WTC11 (cell line): ENCODE data around the gene DYSF. TPM values are rescaled to one million over a fixed set of nuclear protein-coding genes. Genes with fewer than 3 reads are reported as not detected.

Experiments
- ATAC-seq: fragments of 200-7000 bp; cut with Tn5 transposase; 2 replicates; pipeline ENCODE4 v1.10.0; 2021; ENCODE audit warnings: mild to moderate bottlenecking, moderate library complexity
- CTCF ChIA-PET: fragments of 300-600 bp; sonication (Branson Sonifier 250); formaldehyde crosslinking; loops from one replicate; lab custom pipeline; 2021; ENCODE audit warnings: antibody characterized with exemption; lab: Charles Lee
- POLR2A ChIA-PET: fragments of 350-600 bp; sonication (Branson Sonifier 250); formaldehyde crosslinking; loops from one replicate; lab custom pipeline; 2021; ENCODE audit warnings: antibody characterized with exemption; lab: Charles Lee
- DNase-seq: peaks from one replicate; pipeline ENCODE4 v3.0.0; 2021; ENCODE audit warnings: low spot score
- H3K27ac Mint-ChIP-seq: 2 replicates; pipeline ENCODE4 v1.8.0; 2021; ENCODE audit warnings: mixed read lengths
- H3K27me3 Mint-ChIP-seq: 2 replicates; pipeline ENCODE4 v1.8.0; 2021; ENCODE audit warnings: low read depth, mild to moderate bottlenecking, moderate library complexity, mixed read lengths
- H3K36me3 Mint-ChIP-seq: 2 replicates; pipeline ENCODE4 v1.8.0; 2021; ENCODE audit warnings: mixed read lengths
- H3K4me1 Mint-ChIP-seq: 2 replicates; pipeline ENCODE4 v1.8.0; 2022; ENCODE audit warnings: mixed read lengths
- H3K4me3 Mint-ChIP-seq: 2 replicates; pipeline ENCODE4 v1.8.0; 2021; ENCODE audit warnings: mild to moderate bottlenecking, moderate library complexity, mixed read lengths
- H3K9me3 Mint-ChIP-seq: 2 replicates; pipeline ENCODE4 v1.8.0; 2021; ENCODE audit warnings: mixed read lengths
- AFF4 ChIP-seq: sonication (generic); formaldehyde crosslinking; IDR thresholded peaks from 2 replicates; pipeline ENCODE4 v1.8.1; 2023; ENCODE audit warnings: mild to moderate bottlenecking, missing genetic modification reagents, borderline replicate concordance
- AR ChIP-seq: fragments of 250-450 bp; sonication (Bioruptor Pico); IDR thresholded peaks from 2 replicates; pipeline ENCODE4 v1.9.0; 2021; ENCODE audit warnings: mild to moderate bottlenecking
- ATF3 ChIP-seq: sonication (generic); formaldehyde crosslinking; conservative IDR thresholded peaks from 2 replicates; pipeline ENCODE4 v1.8.1; 2022; ENCODE audit warnings: mild to moderate bottlenecking, missing genetic modification reagents
- CDX4 ChIP-seq: fragments of 250-450 bp; sonication (Bioruptor Pico); IDR thresholded peaks from 2 replicates; pipeline ENCODE4 v1.9.0; 2021; ENCODE audit warnings: moderate library complexity, mild to moderate bottlenecking, inconsistent platforms, borderline replicate concordance
- CREM ChIP-seq: sonication (generic); formaldehyde crosslinking; IDR thresholded peaks from 2 replicates; pipeline ENCODE4 v1.8.1; 2022; ENCODE audit warnings: mild to moderate bottlenecking, missing genetic modification reagents, moderate library complexity
- E2F1 ChIP-seq: sonication (generic); formaldehyde crosslinking; IDR thresholded peaks from 2 replicates; pipeline ENCODE4 v1.8.0; 2022; ENCODE audit warnings: mild to moderate bottlenecking, missing genetic modification reagents
- ELF4 ChIP-seq: sonication (generic); formaldehyde crosslinking; IDR thresholded peaks from 2 replicates; pipeline ENCODE4 v1.8.1; 2022; ENCODE audit warnings: low read depth, mild to moderate bottlenecking, moderate library complexity, missing genetic modification reagents
- JUN ChIP-seq: sonication (generic); formaldehyde crosslinking; IDR thresholded peaks from 2 replicates; pipeline ENCODE4 v1.8.0; 2023; ENCODE audit warnings: mild to moderate bottlenecking, missing genetic modification reagents
- NFATC4 ChIP-seq: fragments of 250-450 bp; sonication (Bioruptor Pico); IDR thresholded peaks from 2 replicates; pipeline ENCODE4 v1.9.0; 2021; ENCODE audit warnings: mild to moderate bottlenecking
- NFYB ChIP-seq: sonication (generic); formaldehyde crosslinking; conservative IDR thresholded peaks from 2 replicates; pipeline ENCODE4 v1.8.0; 2022; ENCODE audit warnings: low read depth, missing genetic modification reagents
- NR1H2 ChIP-seq: sonication (generic); formaldehyde crosslinking; IDR thresholded peaks from 2 replicates; pipeline ENCODE4 v1.9.0; 2021; ENCODE audit warnings: mild to moderate bottlenecking, moderate library complexity, missing genetic modification reagents
- NR2C2 ChIP-seq: sonication (generic); formaldehyde crosslinking; IDR thresholded peaks from 2 replicates; pipeline ENCODE4 v1.8.0; 2022; ENCODE audit warnings: mild to moderate bottlenecking, missing genetic modification reagents
- OVOL2 ChIP-seq: fragments of 250-450 bp; sonication (Bioruptor Pico); IDR thresholded peaks from 2 replicates; pipeline ENCODE4 v1.9.0; 2021; ENCODE audit warnings: mild to moderate bottlenecking, borderline replicate concordance
- RELA ChIP-seq: sonication (generic); formaldehyde crosslinking; IDR thresholded peaks from 2 replicates; pipeline ENCODE4 v1.8.1; 2022; ENCODE audit warnings: missing genetic modification reagents, mild to moderate bottlenecking, borderline replicate concordance
- SMAD4 ChIP-seq: sonication (generic); formaldehyde crosslinking; IDR thresholded peaks from 2 replicates; pipeline ENCODE4 v1.8.0; 2022; ENCODE audit warnings: mild to moderate bottlenecking, missing genetic modification reagents
- TEAD1 ChIP-seq: sonication (generic); formaldehyde crosslinking; IDR thresholded peaks from 2 replicates; pipeline ENCODE4 v1.8.0; 2022; ENCODE audit warnings: mild to moderate bottlenecking, missing genetic modification reagents
- ZBTB21 ChIP-seq: sonication (generic); formaldehyde crosslinking; IDR thresholded peaks from 2 replicates; pipeline ENCODE4 v1.8.1; 2023; ENCODE audit warnings: mild to moderate bottlenecking, missing genetic modification reagents, borderline replicate concordance
- ZBTB43 ChIP-seq: sonication (generic); formaldehyde crosslinking; IDR thresholded peaks from 2 replicates; pipeline ENCODE4 v1.8.1; 2023; ENCODE audit warnings: mild to moderate bottlenecking, missing genetic modification reagents
- ZNF423 ChIP-seq: fragments of 250-450 bp; sonication (Bioruptor Pico); IDR thresholded peaks from 2 replicates; pipeline ENCODE4 v2.1.2; 2022; ENCODE audit warnings: mild to moderate bottlenecking, moderate library complexity
- ZNF671 ChIP-seq: fragments of 250-450 bp; sonication (Bioruptor Pico); IDR thresholded peaks from 2 replicates; pipeline ENCODE4 v1.8.0; 2021; ENCODE audit warnings: mild to moderate bottlenecking
- total RNA-seq: library from RNA; stranded (reverse); gene quantifications from 3 replicates; pipeline ENCODE4 v1.2.3, GENCODE V29; 2021

Gene DYSF
- total RNA-seq, 1 experiment from 2014 or later: 14.8 TPM

GRCh38 chr2:71469403-71470398 lies 16.3 kb downstream of the DYSF start:
- POLR2A ChIA-PET: no interaction called here
- ATAC-seq (no peak), DNase-seq (no peak)
- Mint-ChIP-seq H3K27ac (no peak overlapping the region), H3K9me3 (no peaks in the 10 kb centered on the region), H3K4me1 (peaks cover 16% of the 10 kb centered on the region), H3K27me3 (peaks cover 29% of the 10 kb centered on the region), H3K36me3 (no peaks in the 10 kb centered on the region), H3K4me3 (no peak overlapping the region)
- CTCF ChIA-PET: interaction anchor here (1.2 to 10.8 kb wide), 5 partner anchors 8 to 61 kb away, joined by 4 to 108 read pairs (median 4); partner anchors contain the start of gene DYSF
- no peak for TF ChIP-seq NFATC4
- TF ChIP-seq RELA (CRISPR knock-in tag): no peak
- TF ChIP-seq AR (CRISPR knock-in tag): no peak
- TF ChIP-seq NR1H2: no peak
- TF ChIP-seq ELF4 (CRISPR knock-in tag): no peak
- no peak for TF ChIP-seq JUN (CRISPR knock-in tag)
- no peak for TF ChIP-seq CREM (CRISPR knock-in tag)
- TF ChIP-seq NFYB: no peak
- no peak for TF ChIP-seq TEAD1 (CRISPR knock-in tag)
- no peak for TF ChIP-seq ZBTB43
- no peak for TF ChIP-seq ZNF423 (CRISPR knock-in tag)
- no peak for TF ChIP-seq ZNF671 (CRISPR knock-in tag)
- TF ChIP-seq ATF3 (CRISPR knock-in tag): no peak
- no peak for TF ChIP-seq CDX4
- TF ChIP-seq E2F1 (CRISPR knock-in tag): no peak
- TF ChIP-seq ZBTB21 (CRISPR knock-in tag): no peak
- no peak for TF ChIP-seq SMAD4
- TF ChIP-seq AFF4 (CRISPR knock-in tag): no peak
- TF ChIP-seq OVOL2 (CRISPR knock-in tag): no peak
- no peak for TF ChIP-seq NR2C2 (CRISPR knock-in tag)
